MM.1S (cell line): Measurements from ENCODE around the gene PADI1.

Experiments
- CTCF ChIP-seq: fragments of 300-600 bp; sonication (generic); IDR thresholded peaks from 2 replicates; pipeline ENCODE4 v1.5.1; 2016; ENCODE audit warnings: antibody characterized with exemption, low read length, mixed read lengths
- EZH2phosphoT487 ChIP-seq: fragments of 300-600 bp; sonication (generic); IDR thresholded peaks from 2 replicates; pipeline ENCODE4 v1.6.1; 2018; ENCODE audit warnings: antibody characterized with exemption, low read length

GRCh38 chr1:17230671-17231310, 25.9 kb downstream of the PADI1 start:
- TF ChIP-seq CTCF: no peak
- TF ChIP-seq EZH2phosphoT487: no peak
